Right atrium auricular region (tissue), 2 donors: ENCODE data around the gene RPRD2. TPM values are rescaled to one million over a fixed set of nuclear protein-coding genes. Genes with fewer than 3 reads are reported as not detected.
A peak's percentile ranks its signal among the peaks of the same experiment; 100 is the strongest.

Experiments used
- DNase-seq: peaks from one replicate; pipeline ENCODE4 v3.0.0-alpha.2; 2019; ENCODE audit warnings: low spot score
- H3K27ac ChIP-seq, 2 donors: fragments of 200-600 bp; sonication (generic); 1 replicate in 1 of 2; 2 replicates in 1 of 2; pipeline ENCODE4 v1.5.1; 2016 to 2019
- H3K27me3 ChIP-seq, 2 donors: fragments of 200-600 bp; sonication (generic); one replicate each; pipeline versions ENCODE4 v1.5.1 to v1.6.0; 2017 to 2019
- H3K36me3 ChIP-seq: fragments of 200-600 bp; sonication (generic); one replicate; pipeline ENCODE4 v1.5.1; 2016
- H3K4me1 ChIP-seq, 2 donors: fragments of 200-600 bp; sonication (generic); one replicate each; pipeline versions ENCODE4 v1.5.1 to v1.6.0; 2017 to 2019
- H3K4me3 ChIP-seq, 2 donors: fragments of 200-600 bp; sonication (generic); 1 replicate in 1 of 2; 2 replicates in 1 of 2; pipeline ENCODE4 v1.5.1; 2017 to 2019; ENCODE audit warnings: mild to moderate bottlenecking in 1 of 2, moderate library complexity in 1 of 2
- H3K9me3 ChIP-seq, 2 donors: fragments of 200-600 bp; sonication (generic); one replicate each; pipeline ENCODE4 v1.5.1; 2019
- microRNA-seq, 2 donors: library from miRNA; unstranded; fragments of <30 nt; microRNA quantifications; one replicate each; pipeline ENCODE4, GENCODE V29; 2016 to 2017; ENCODE audit warnings: borderline number of aligned reads in 2 of 2, borderline replicate concordance in 1 of 2
- total RNA-seq, 2 donors: library from RNA; depleted of rRNA; stranded (reverse); fragments of >200 nt; gene quantifications; one replicate each; pipeline ENCODE4 v1.1.0, GENCODE V29; 2016
- TF ChIP-seq, protein P1 (sequence below), 2 donors: fragments of 200-600 bp; sonication (generic); IDR thresholded peaks; one replicate each; pipeline ENCODE4 v1.5.1; 2019; ENCODE audit warnings: antibody characterized with exemption in 2 of 2

Gene RPRD2
- total RNA-seq, 2 donors from 2014 or later, result 18.5 to 24.0 TPM

GRCh38 chr1:150515328-150516049 lies 151.5 kb downstream of the RPRD2 start, which contains the start of gene FALEC:
FALEC (plus strand) TSS chr1:150515752.
- peaks cover 0 to 21% of the 10 kb centered on the region in 2 donors for H3K4me1 ChIP-seq
- H3K27ac ChIP-seq, result peak within 1 kb of the TSS; percentile 85
- H3K27me3 ChIP-seq, result no peaks in the 10 kb centered on the region
- TF ChIP-seq, protein P1, sequence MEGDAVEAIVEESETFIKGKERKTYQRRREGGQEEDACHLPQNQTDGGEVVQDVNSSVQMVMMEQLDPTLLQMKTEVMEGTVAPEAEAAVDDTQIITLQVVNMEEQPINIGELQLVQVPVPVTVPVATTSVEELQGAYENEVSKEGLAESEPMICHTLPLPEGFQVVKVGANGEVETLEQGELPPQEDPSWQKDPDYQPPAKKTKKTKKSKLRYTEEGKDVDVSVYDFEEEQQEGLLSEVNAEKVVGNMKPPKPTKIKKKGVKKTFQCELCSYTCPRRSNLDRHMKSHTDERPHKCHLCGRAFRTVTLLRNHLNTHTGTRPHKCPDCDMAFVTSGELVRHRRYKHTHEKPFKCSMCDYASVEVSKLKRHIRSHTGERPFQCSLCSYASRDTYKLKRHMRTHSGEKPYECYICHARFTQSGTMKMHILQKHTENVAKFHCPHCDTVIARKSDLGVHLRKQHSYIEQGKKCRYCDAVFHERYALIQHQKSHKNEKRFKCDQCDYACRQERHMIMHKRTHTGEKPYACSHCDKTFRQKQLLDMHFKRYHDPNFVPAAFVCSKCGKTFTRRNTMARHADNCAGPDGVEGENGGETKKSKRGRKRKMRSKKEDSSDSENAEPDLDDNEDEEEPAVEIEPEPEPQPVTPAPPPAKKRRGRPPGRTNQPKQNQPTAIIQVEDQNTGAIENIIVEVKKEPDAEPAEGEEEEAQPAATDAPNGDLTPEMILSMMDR (IDR thresholded peaks at IDR 0.05), result no peak
- H3K4me3 ChIP-seq, result peak within 1 kb of the TSS; percentile 53 to 60
- no peaks in the 10 kb centered on the region for H3K9me3 ChIP-seq
- DNase-seq, result peak; percentile 96
- no peaks in the 10 kb centered on the region for H3K36me3 ChIP-seq

GRCh38 chr1:150516050-150516591 lies 152.2 kb downstream of the RPRD2 start:
- peak overlapping the region; percentile 85 for H3K27ac ChIP-seq
- TF ChIP-seq, protein P1 (IDR thresholded peaks at IDR 0.05), result no peak
- H3K36me3 ChIP-seq, result no peaks in the 10 kb centered on the region
- H3K9me3 ChIP-seq, result no peaks in the 10 kb centered on the region
- H3K27me3 ChIP-seq, result no peaks in the 10 kb centered on the region
- H3K4me1 ChIP-seq, result peaks cover 0 to 19% of the 10 kb centered on the region in 2 donors
- peak overlapping the region; percentile 53 to 60 for H3K4me3 ChIP-seq
- DNase-seq, result no peak

GRCh38 chr1:150516616-150517015 lies 152.7 kb downstream of the RPRD2 start:
- H3K27ac ChIP-seq, result peak overlapping the region in 1 of 2 donors; percentile 85
- H3K27me3 ChIP-seq, result no peaks in the 10 kb centered on the region
- TF ChIP-seq, protein P1 (IDR thresholded peaks at IDR 0.05), result no peak
- H3K4me1 ChIP-seq, result peaks cover 0 to 19% of the 10 kb centered on the region in 2 donors
- no peaks in the 10 kb centered on the region for H3K36me3 ChIP-seq
- no peaks in the 10 kb centered on the region for H3K9me3 ChIP-seq
- DNase-seq, result no peak
- H3K4me3 ChIP-seq, result no peak overlapping the region

- no peak for DNase-seq
- TF ChIP-seq, protein P1 (IDR thresholded peaks at IDR 0.05), result no peak
- no peaks in the 10 kb centered on the region for H3K36me3 ChIP-seq
- H3K9me3 ChIP-seq, result no peaks in the 10 kb centered on the region
- no peak overlapping the region for H3K27ac ChIP-seq
- H3K4me3 ChIP-seq, result no peak overlapping the region
- peaks cover 0 to 2% of the 10 kb centered on the region in 2 donors for H3K4me1 ChIP-seq
- H3K27me3 ChIP-seq, result no peaks in the 10 kb centered on the region
Measured at GRCh38 chr1:150521196-150521968, 157.4 kb downstream of the RPRD2 start.

- no peak for DNase-seq
- TF ChIP-seq, protein P1 (IDR thresholded peaks at IDR 0.05), result no peak
- Histone ChIP-seq H3K27me3 (no peaks in the 10 kb centered on the region), H3K36me3 (no peaks in the 10 kb centered on the region), H3K9me3 (no peaks in the 10 kb centered on the region), H3K4me1 (peaks cover 0 to 5% of the 10 kb centered on the region in 2 donors), H3K4me3 (no peak overlapping the region), H3K27ac (no peak overlapping the region)
Measured at GRCh38 chr1:150525348-150525747, 161.4 kb downstream of the RPRD2 start.

Small RNA genes lying within 50 kb of the gene (microRNA-seq; reads per million reads assigned to microRNA genes)
- 0 reads per million in 2 donors for gene MIR6878

Other genes starting within 250 kb of the RPRD2 start
- gene PLEKHO1, start 214.2 kb upstream of the RPRD2 start, total RNA-seq, result 10 to 100 TPM; 21.2 to 77.4 TPM
- gene ANP32E, start 128.0 kb upstream of the RPRD2 start, total RNA-seq, result 10 to 100 TPM; 19.0 to 24.5 TPM
- 1 to 10 TPM; 4.2 to 5.7 TPM for gene CA14, start 106.4 kb upstream of the RPRD2 start, total RNA-seq
- 10 to 100 TPM; 60.6 to 64.9 TPM for gene APH1A, start 95.1 kb upstream of the RPRD2 start, total RNA-seq
- gene C1orf54, start 91.4 kb upstream of the RPRD2 start, total RNA-seq, result 10 to 100 TPM in 1 of 2 donors, 1 to 10 TPM in 1; 9.6 to 10.0 TPM
- 1 to 10 TPM; 4.0 to 4.2 TPM for gene CIART, start 81.6 kb upstream of the RPRD2 start, total RNA-seq
- gene MRPS21, start 70.3 kb upstream of the RPRD2 start, total RNA-seq, result 10 to 100 TPM; 45.5 to 45.9 TPM
- gene PRPF3, start 42.6 kb upstream of the RPRD2 start, total RNA-seq, result 10 to 100 TPM; 13.9 to 17.8 TPM
- 10 to 100 TPM; 10.5 to 18.1 TPM for gene TARS2, start 123.3 kb downstream of the RPRD2 start, total RNA-seq
- 10 to 100 TPM; 28.6 to 37.2 TPM for gene ECM1, start 144.0 kb downstream of the RPRD2 start, total RNA-seq
- not detected for gene FALEC, start 151.6 kb downstream of the RPRD2 start, total RNA-seq
- 10 to 100 TPM; 21.9 to 41.1 TPM for gene ADAMTSL4, start 185.3 kb downstream of the RPRD2 start, total RNA-seq
- gene MCL1, start 215.5 kb downstream of the RPRD2 start, total RNA-seq, result 100 to 1,000 TPM in 1 of 2 donors, 10 to 100 TPM in 1; 96.7 to 146 TPM